ENCODE measurements around the gene MTMR2.

Gene MTMR2

GRCh38 chr11:95923728-95924413, at the start of gene MTMR2:
Gene MTMR2 (minus strand): TSS chr11:95924107. CDS start chr11:95923954, 153 bp downstream.
- FAIRE-seq, result no peak

GRCh38 chr11:95972060-95972459, 48.2 kb upstream of the MTMR2 start:
- no peak for FAIRE-seq

GRCh38 chr11:95968585-95968984, 44.7 kb upstream of the MTMR2 start:
- FAIRE-seq, result no peak

DNA sequence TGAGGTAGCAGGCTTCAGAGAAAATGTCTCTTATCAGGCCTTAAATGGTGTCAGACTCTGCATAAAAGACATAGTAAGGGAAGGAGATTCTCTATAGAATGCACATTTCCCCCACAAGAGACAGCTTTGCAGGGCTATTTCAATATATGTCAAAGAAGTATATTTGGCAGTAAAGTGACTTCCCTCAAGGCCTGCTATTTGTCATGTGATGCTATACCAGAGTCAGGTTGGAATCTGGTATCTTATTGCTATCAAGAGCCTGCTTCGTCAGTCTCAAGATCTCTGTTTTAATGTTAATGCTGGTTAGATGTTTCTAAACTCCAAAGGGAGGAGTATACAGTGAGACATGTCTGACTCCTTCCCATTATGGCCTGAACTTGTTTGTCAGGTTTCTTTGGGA, 40.4 kb upstream of the MTMR2 start:
- FAIRE-seq, result no peak

- FAIRE-seq, result no peak
Measured at GRCh38 chr11:95961758-95962157, 37.9 kb upstream of the MTMR2 start.

- FAIRE-seq, result no peak
Measured at GRCh38 chr11:95950905-95951304, 27.0 kb upstream of the MTMR2 start.

- FAIRE-seq, result no peak
Measured at GRCh38 chr11:95948637-95949036, 24.7 kb upstream of the MTMR2 start.

DNA sequence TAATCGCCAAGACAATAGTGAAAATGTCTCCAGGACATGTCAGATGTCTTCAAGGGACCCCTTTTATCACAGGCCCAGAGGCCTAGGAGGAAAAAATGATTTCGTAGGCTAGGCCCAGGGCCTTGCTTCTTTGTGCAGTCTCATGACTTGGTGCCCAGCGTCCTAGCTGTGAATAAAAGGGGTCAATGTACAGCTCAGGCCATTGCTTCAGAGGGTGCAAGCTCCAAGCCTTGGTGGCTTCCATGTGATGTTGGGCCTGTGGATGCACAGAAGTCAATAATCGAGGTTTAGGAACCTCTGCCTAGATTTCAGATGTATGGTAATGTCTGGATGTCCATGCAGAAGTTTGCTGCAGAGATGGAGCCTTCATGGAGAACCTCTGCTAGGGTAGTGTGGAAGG, 20.7 kb upstream of the MTMR2 start:
- no peak for FAIRE-seq

- no peak for FAIRE-seq
Measured at GRCh38 chr11:95943546-95943945, 19.6 kb upstream of the MTMR2 start.

DNA sequence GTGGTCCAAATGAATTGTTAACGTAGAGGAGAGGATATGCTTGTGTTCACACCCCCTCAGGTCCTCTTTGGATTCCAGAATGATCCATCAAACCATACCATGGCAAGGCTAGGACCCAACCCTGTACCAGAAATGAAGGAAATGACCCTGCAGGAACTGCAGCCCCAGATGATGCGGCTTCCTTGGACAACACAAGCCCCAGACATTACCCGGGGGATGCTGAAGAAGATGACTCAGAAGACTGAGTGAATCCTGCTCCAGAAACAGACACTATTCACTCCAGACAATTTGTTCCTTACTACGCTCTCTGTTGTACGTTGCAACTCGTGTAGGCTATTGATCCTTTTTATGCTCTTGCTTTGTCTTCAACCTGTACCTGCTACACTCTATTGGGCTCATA, 15.2 kb upstream of the MTMR2 start:
- no peak for FAIRE-seq

GRCh38 chr11:95937358-95937757, 13.5 kb upstream of the MTMR2 start:
- no peak for FAIRE-seq

GRCh38 chr11:95933594-95933993, 9.7 kb upstream of the MTMR2 start:
- no peak for FAIRE-seq

- FAIRE-seq, result no peak
Measured at GRCh38 chr11:95931916-95932315, 8.0 kb upstream of the MTMR2 start.

- FAIRE-seq, result no peak
Measured at GRCh38 chr11:95930948-95931347, 7.0 kb upstream of the MTMR2 start.

GRCh38 chr11:95926726-95927125, 2.8 kb upstream of the MTMR2 start:
- no peak for FAIRE-seq

- FAIRE-seq, result no peak
Measured at GRCh38 chr11:95925011-95925410, 1.1 kb upstream of the MTMR2 start.

DNA sequence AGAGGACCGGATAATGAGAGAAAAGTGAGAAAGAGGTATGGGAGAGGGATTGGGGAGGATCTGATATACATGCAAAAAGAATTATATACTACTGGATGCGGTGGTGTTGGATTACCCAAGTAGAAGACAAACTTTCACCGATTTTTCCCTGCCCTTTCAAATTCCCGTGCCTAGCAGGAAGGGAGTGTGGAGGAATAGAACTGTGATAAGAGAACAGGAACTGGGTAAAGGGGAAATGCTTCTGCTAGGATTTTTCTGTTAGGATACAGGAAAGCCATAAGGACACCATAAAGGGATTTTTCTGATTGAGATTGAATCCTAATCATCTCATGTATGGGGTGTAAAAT, 480 bp upstream of the MTMR2 start:
- FAIRE-seq, result no peak

DNA sequence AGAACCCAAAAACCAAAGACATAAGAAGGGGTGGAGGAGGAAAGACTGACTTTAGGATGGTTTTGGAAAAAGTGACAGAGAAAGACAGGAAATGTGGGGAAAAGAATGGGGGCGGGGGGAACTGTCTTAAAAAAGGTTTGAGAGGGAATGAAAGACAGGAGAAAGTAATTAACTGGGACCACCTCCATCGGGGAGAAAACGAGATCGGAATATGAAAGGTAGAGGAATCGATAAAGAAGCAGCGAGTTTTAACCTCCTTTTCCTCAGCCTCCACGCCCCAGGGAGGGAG, 524 bp downstream of the MTMR2 start:
- FAIRE-seq, result no peak

DNA sequence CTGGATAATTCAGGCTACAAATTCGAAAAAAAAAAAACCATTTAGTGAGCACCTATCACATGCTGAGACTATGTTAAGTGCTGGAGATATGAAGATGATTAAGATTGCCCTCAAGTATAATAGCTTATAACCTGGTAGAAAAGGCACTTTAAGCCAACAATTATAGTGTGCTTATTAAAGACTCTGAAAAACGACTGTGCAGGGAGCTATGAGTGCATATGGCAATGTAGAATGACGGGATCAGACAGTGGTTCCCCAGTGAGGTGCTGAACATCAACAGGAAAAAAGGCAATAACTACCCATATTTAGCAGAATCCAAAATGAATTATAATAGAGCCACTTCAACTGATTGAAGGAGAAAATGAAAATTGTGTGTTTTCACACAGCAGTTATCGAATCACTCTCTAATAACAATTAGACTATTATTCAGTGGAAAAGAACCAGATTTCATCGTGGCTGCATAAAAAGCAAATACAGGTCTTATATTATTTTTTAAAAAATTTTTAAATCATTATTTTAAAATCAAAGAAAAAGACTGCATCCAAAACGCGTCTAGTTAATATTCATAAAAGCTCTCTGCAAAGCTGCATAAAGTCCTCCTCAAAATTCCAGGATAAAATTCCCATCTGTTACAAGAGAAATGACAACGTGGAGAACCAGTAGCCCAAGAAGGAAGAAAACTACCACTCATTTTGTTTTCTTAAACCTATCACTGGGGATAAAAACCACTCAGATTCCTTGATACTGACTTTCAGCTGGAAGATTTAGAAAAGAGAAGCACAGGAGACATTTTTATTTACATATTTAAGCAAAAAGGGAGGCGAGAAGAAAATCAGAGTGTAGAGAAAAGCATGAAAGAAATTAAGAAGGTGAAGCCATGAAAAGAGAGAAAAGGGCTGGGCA, 1.1 kb downstream of the MTMR2 start:
- no peak for FAIRE-seq

DNA sequence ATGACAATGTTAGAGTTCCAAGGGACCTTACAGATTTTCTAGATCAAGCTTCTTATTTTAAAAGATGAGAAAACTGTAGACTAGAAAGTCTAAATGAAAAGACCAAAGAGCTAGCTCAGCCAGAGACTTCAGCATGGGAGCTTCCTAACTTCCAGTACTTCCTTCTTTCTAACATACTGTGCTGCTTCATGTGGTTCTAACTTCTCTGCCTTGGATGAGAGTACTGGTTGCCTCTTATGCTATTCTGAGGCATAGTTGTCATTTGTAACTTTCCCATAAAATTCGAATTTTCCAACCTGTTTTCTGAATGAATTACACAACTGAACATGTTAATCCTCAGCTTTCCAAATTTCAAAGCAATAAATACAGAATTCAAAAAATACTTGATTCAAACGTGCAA, 1.8 kb downstream of the MTMR2 start:
- FAIRE-seq, result no peak

DNA sequence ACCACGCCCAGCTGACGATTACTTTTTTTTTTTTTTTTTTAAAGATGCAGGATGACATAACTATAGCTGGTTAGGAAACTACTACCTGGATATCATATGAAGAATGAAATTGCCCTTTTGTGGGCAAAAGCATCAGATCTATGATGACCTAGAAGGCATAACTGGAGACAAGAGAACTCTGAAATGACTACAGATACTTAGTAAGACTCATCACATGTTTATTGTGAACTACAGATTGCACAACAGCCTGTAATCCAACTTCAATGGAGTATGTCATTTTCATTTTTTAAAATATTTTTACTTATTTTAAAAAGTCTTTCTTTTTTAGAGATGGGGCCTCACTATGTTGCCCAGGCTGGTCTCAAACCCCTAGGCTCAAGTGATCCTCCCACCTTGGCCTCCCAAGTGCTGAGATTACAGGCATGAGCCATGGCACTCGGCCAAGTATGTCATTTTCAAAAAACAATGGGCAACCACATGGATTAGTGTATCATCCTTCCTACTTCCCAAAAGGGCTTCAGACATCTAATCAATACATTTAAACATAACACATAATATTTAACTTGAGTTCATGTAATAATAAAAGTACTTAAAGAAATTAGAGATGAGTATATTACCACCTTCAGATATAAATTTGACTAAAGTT, 3.3 kb downstream of the MTMR2 start:
- no peak for FAIRE-seq

DNA sequence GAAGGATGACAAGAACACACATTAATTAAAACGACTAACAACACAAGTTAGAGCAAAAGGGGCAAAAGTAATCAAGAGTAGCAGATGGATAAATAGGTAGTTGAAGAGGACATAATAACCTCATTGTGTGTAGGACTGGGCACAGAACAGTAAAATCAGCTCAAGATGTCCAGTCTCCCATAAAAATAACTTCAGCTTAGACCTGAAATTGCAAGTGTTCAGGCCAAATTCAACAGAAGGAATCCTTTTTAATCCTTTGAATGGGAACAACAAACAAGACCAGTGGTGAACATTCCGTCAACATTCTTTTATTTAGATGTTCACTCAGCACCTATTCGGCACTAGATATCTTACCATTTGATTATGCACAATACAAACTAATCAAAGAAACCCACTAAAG, 4.4 kb downstream of the MTMR2 start:
- FAIRE-seq, result no peak

GRCh38 chr11:95918720-95919119, 5.2 kb downstream of the MTMR2 start:
- FAIRE-seq, result no peak

DNA sequence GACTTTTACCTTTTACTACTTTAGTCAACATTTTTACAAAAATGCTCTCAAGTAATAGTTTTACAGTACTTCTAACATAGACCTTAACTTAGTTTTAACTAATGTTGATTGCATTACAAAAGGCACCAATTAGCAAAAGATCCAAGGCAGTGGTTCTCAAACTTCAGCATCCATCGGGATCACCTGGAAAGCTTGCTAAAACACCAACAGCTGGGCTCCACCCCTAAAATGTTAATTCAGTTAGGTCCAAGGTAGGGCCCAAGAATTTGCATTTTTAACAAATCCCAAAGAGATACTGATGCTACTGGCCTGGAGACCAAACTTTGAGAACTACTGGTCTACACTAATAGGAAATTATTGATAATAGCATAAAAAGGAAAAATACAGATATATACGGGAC, 5.9 kb downstream of the MTMR2 start:
- FAIRE-seq, result no peak
